Activated CD4-positive, alpha-beta T cell treated with anti-CD3 and anti-CD28 coated beads, Interleukin-10, Interleukin-2, amounts not matched to agents 100 ng/mL and 50 ng/mL, durations not matched to agents 16 hours and 8 hours (primary cell): ENCODE results near the gene PLEKHF1.
A peak's percentile ranks its signal among the peaks of the same experiment; 100 is the strongest.

Experiments
- DNase-seq: peaks from one replicate; pipeline ENCODE4 v3.0.0-alpha.2; 2020

Gene PLEKHF1

GRCh38 chr19:29681422-29682235, 16.4 kb downstream of the PLEKHF1 start:
- no peak for DNase-seq

DNA sequence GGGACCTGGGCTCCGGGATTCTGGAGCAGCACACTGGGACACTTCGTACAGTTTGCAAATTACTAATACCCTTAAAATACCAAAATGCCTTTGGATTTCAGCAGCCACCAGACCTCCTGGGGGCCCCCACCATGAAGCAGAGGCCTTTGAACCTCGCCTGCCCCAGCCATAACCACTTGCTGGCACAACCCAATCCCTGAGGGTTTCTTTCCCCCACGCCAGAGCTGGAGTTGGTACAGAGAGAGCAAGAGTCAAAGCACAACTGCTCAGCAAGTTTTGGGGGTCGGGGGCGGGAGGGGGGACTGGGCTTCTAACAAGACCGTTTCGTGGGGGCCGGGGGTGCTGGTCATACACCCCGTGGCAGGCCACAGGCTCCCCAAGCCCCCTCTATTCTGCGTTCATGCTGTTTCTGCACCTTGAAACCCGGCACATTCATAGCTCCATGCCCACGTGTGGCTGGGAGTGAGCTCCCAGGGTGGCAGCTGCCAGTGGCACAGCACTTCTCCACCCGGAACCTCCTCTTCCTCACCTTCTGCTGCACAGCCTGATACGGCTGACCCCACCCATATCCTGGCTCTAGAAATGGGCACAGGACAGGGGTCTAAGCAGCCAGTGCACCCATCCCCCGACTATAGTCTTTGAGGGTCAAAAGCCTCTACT, 17.1 kb downstream of the PLEKHF1 start:
- DNase-seq, result no peak

GRCh38 chr19:29683009-29683408, 17.7 kb downstream of the PLEKHF1 start:
- no peak for DNase-seq

GRCh38 chr19:29685326-29685725, 20.1 kb downstream of the PLEKHF1 start:
- DNase-seq, result no peak

GRCh38 chr19:29686285-29686805, 21.1 kb downstream of the PLEKHF1 start:
- DNase-seq, result no peak

GRCh38 chr19:29687244-29687896, 22.1 kb downstream of the PLEKHF1 start:
- DNase-seq, result peak; percentile 61

GRCh38 chr19:29687897-29688728, 22.9 kb downstream of the PLEKHF1 start:
- DNase-seq, result peak; percentile 39

DNA sequence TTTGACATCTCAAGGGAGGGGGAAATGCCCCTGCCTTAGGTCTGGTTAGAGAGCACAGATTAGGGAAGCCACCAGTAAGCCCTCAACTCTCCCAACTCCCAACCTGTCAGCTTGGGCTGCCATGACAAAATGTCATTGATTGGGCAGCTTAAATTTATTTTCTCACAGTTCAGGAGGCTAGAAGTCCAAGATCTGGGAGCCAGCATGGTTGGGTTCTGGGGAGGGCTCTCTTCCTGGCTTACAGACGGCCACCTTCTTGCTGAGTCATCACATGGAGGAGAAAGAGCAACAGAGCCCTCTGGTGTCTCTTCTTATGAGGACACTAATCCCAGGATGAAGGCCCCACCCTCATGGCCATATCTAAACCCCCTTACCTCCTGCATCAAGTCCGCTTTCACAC, 25.6 kb downstream of the PLEKHF1 start:
- peak; percentile 85 for DNase-seq

DNA sequence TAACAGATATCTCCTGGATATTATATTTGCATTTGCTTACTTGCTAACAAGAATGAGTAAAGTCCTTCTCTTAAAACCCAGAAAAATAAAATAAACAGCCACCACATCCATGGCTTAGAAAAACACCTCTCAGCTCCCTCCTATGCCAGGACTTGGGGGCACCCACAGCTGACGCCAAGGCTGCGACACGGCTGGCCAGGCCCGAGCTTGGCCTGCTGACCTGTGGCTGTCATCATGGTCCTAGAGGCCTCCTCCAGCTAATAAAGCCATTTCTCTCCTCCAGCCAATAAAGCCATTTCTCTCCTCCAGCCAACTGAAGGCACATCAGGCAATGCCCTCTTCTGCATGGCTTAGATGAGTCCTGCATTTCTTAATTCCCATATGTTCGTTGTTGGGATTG, 28.9 kb downstream of the PLEKHF1 start:
- DNase-seq, result no peak

GRCh38 chr19:29694669-29695627, 29.7 kb downstream of the PLEKHF1 start:
- DNase-seq, result peak; percentile 82

GRCh38 chr19:29695765-29696564, 30.7 kb downstream of the PLEKHF1 start:
- DNase-seq, result no peak

GRCh38 chr19:29696565-29696846, 31.2 kb downstream of the PLEKHF1 start:
- no peak for DNase-seq

DNA sequence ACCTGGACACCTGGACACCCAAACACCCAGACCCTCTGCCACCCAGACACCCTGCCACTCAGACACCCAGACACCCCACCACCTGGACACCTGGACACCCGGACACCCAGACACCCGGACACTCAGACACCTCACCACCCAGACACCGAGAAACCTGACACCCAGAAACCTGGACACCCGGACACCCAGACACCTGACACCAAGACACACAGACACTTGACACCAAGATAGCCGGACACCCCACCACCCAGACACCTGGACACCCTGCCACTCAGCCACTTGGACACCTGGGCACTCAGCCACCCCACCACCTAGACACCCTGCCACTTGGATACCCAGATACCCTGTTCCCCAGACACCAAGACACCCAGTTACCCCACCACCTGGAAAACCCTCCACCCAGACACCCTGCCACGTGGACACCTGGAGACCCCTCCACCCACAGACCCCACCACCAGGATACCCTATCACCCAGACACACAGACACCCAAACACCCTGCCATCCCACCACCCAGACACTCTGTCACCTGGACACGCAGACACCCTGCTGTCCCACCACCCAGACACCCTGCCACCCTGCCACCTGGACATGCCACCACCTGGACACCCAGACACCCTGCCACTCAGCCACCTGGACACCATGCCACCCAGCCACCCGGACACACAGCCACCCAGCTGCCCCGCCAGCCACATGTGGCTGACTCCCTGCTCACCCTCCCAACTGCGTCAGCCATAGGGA, 32.4 kb downstream of the PLEKHF1 start:
- DNase-seq, result no peak

DNA sequence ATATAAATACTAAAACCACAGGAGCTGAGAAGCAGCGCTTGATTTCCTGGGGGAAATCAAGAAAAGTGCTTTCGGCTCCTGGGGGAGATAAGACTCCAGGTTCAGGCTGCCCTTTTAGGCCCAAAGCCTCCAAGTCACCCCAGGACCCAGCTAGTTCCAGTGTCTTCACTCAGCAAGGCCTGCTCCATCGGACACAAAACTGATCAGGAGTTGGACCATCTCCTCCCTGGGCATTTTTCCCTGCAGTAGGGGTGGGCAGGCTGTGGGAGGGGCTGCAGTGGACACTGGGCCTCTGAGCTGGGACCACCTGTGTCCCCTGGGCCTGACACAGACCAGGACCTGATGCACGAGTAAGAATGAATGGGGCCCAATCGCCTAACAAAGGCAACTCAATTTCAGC, 34.6 kb downstream of the PLEKHF1 start:
- DNase-seq, result no peak

- DNase-seq, result no peak
Observed at GRCh38 chr19:29700498-29700897, 35.2 kb downstream of the PLEKHF1 start.

- DNase-seq, result no peak
Observed at GRCh38 chr19:29702161-29702962, 37.1 kb downstream of the PLEKHF1 start.

GRCh38 chr19:29702963-29703320, 37.7 kb downstream of the PLEKHF1 start:
- DNase-seq, result no peak

GRCh38 chr19:29704562-29705558, 39.6 kb downstream of the PLEKHF1 start:
- DNase-seq, result peak; percentile 61
